Neural progenitor cell (in vitro differentiated cells): ENCODE results near the gene CERK.

Experiments used
- CTCF ChIP-seq: fragments of 200-600 bp; sonication (generic); IDR thresholded peaks from 2 replicates; pipeline ENCODE4 v1.5.1; 2017; ENCODE audit warnings: antibody characterized with exemption, mild to moderate bottlenecking
- EZH2phosphoT487 ChIP-seq: fragments of 200-600 bp; sonication (generic); IDR thresholded peaks from 2 replicates; pipeline ENCODE4 v1.6.1; 2017; ENCODE audit warnings: antibody characterized with exemption

GRCh38 chr22:46657655-46657953 lies 80.4 kb downstream of the CERK start:
- TF ChIP-seq CTCF (no peak), EZH2phosphoT487 (no peak)
